ENCODE data around the gene TMF1.

TMF1 gene

DNA sequence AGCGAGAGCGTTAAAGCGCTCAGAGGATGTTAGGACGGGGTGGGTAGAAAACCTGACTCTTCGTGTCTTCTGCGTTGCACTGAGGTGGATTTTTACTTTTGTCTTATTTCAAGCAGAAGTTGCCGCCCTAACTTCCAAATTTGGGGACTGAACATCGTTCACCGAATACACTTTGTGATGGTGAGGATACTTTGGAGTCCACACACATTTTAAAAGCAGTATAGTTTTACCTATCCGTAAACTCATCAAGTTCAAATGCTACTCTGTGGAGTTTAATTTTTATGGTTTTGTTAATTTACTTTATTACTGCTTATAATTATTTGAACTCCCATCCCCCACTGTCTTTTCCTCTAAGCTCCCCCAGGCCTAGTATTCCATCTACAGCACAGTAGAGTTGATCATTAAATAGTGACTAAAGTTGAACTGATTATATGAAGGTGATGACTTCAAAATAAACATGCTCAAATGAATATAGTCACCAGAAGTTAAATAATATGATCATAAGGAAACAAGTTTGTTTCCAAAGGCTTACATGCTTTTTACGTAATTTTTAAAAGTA lies 38.0 kb downstream of the TMF1 start:
- no peak for DNase-seq

DNA sequence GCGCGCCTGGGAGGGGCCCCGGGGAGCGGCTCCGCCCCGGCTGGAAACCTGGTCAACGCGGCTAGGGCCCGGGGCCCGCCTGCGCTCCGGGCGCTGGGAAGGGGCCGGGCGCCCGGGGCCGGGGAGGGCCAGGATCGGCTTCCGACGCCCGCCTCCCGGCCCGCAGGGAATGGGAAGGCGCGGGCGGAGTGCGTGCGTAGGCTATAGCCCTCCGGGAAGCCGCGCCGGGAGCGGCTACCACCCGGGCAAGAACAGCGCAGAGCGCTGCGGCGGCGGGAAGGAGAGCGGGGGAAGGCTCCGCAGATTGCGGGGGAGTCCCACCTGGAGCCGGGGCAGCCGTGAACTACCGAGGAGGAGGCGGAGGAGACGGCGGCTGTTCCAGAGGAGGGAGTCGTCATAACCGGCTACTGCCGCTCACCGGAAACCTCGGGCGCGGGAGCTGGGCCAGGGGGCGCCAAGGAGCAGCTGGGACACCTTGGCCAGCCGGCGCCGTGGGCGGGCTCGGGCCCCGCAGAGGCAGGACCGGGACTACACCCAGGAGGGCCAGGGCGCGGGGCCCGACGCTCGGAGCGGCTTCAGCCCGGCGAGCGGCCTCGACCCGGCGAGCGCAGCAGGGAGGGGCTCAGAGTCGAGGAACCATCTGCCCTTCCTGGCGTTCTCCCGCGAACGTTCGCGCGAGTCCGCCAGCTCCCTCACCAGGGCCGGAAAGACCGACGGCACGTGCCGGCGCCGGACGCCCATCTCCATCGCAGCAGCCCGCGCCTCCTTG lies 38.7 kb downstream of the TMF1 start, which contains the start of gene EOGT:
Gene EOGT, minus strand, starts transcription at position 432 of the 769 bp plus-strand sequence. CDS start 3,838 bp downstream, outside the sequence.
- peak; percentile 12 to 88 (median 71) for DNase-seq

DNA sequence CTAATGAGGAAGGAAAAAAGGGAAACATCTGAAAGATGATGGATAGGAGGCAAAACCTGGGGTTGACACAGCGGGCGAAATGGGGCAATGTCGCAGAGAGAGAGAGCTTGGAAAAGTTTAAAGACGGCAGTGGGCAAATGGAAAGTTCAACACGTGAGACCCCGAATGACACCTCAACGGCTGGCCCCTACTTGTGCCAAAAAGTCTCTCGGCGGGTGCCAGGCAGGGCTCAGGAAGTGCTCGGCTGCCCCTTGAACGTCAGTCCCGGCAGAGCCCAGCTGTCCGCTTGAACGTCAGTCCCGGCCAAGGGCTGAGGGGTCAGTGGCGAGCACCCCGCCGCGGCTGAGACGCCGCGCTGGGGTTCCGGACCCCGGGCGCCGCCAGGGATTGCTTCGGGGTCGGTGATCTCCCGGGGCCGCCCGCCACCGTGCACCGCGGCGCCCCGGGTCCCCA lies 39.3 kb downstream of the TMF1 start:
- peak in 33 of 51 donors; percentile 4 to 58 (median 30) for DNase-seq

GRCh38 chr3:69012100-69012799 lies 39.9 kb downstream of the TMF1 start:
- peak in 5 of 51 donors; percentile 4 to 28 (median 11) for DNase-seq

- DNase-seq: no peak
Measured at GRCh38 chr3:69011096-69011730, 40.9 kb downstream of the TMF1 start.

DNA sequence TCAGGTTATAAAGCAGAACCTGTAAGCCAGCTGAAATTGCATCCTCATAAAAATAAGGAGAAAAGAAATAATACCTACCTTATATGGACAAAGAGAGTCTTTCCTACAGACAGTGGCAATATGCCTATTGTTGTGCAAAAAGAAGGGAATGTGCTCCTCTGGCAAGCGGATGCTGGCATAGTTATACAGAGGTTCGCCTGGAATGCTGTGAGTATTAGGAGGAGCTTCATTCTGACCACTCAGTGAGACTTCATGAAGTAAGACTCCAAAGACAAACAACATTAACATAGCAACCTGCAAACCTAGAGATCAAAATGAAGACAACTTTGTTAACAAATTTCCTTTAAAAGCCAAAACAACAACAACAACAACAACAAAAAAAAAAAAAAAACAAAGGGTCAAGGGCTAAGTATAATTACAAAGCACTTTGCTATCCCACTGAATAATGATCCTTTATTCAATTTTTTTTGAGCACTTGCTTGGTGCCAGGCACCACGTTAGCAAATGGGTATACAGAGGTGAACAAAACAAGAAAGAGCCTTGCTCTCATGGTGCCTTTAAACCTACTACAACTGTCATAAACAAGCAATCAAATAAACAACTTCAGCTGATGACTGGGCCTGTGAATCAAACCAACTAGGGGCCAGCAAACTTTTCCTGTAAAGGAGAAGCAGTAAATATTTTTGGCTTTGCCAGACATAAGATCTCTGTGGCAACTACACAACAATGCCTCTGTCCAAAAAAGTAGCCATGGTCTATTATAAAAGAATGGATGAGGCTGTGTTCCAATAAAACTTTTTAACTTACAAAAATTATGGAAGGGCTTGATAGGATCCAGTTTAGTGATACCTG lies 42.3 kb downstream of the TMF1 start:
- no peak for DNase-seq

GRCh38 chr3:69008980-69009379 lies 43.2 kb downstream of the TMF1 start:
- DNase-seq: no peak

DNA sequence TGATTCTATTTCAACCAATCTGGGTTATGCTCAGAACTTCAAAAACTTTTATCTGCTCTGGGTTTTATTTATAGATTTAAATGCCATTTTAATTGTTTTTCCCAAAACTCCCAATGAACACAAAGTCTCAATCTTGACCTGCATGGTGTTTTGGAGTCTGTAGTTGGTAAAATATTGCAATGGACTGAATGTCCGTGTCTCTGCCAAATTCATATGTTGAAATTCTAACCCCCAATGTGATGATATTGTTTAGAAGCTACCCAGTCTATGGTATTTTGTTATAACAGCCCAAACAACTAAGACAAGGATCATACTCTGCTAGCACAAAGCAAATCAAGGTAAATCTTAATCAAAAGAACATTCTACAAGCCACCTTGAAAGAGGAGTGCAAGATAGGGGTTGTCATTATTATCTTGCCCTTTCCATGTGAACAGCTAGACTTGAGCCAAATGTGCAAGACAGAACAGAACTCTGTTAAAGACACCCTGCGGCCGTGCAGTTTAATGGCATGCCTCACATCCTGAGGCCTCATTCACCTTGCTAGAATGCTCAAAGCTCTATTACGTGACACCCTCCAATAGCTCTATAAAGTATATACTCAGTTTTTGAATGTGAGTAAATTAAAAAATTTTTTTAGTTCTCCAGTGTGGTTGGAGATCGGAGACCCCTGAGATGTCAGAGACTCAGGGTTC lies 46.2 kb downstream of the TMF1 start:
- DNase-seq: no peak

DNA sequence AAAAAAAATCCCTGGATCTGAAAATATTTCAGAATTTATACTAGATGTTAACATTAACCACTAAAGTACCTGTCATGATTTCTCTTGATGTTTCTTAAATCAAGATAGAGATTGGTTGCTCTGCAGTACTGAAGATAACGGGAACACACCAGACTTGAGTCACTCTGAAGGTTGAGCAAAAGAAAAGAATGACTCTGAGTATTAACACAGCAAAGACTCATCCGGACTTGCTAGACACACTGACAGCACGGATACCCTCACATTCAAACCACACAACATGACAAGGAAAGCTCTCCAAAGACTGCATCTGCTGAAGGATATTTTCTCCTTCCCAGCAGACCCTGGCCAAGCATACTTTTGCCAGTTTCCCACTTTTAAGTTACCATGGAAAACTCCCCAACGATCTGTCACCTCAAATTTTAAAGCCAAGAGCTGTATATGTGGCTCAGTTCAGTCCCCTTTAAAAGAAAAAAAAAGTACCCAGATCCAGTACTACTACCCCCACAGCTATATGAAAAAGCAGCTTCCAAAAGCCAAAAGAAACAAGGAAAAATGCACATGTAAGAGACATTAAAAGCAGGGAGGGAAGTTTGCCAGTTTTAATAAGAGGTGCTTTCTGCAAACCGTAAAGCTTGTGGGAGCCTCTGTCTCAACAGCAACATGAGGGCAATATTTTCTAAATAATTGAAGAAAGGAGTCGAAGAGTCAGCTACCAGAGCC lies 46.9 kb downstream of the TMF1 start:
- DNase-seq: no peak

DNA sequence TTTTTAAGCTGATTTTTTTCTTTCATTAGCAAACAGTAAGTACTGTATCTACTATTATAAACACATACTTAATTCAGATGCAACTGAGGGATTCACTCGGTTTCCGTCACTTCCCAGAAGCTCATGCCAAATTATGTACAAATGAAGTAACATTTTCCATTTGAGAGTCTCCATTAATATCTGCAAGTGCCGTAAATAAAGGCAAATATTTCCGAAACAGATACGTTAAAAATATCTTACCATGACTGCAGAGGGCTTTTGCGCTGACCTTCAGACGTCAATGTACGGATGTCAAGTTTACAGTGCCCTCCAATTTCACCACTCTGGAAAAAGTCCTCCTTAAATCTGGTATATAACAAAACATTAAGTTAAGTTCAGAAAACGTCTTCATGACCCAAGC lies 48.0 kb downstream of the TMF1 start:
- DNase-seq: no peak

DNA sequence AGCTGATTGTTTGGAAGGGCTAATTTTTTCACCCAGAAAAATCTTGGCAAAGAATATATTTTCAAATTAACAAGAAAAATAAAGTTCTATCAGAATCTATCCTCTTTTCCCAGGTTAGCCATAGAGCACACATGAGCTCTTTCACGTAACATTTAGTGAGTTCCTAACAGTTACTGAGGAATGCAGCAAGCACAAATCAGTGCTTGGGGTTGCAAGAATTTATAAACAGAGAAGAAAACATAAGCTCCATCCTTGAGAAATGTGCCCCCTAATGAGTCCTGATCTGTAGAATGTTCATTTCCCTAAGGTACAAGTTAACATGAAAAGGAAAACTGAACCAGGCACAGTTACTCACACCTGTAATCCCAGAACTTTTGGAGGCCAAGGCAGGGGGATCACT lies 52.5 kb downstream of the TMF1 start:
- DNase-seq: no peak

- no peak for DNase-seq
Measured at GRCh38 chr3:68999158-68999557, 53.0 kb downstream of the TMF1 start.

DNA sequence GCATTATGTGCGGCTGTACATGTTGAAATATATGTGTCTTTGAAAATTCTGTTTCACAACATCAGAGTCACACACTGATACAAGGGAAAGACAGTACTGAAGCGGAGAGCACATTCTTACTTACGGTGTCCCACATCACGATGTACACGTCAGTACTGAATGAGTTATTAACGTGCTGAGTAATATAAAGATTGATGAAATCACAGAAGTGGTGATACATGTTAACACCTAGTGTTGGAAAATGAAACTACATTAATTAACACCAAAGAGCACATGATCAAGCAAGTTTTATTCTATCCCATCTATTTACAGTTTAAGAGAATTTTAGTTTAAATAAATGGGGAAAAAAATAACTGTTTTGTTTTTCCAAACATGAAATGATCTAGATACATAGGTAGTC lies 54.2 kb downstream of the TMF1 start:
- DNase-seq: no peak

- no peak for DNase-seq
Measured at GRCh38 chr3:68996356-68996995, 55.7 kb downstream of the TMF1 start.

DNA sequence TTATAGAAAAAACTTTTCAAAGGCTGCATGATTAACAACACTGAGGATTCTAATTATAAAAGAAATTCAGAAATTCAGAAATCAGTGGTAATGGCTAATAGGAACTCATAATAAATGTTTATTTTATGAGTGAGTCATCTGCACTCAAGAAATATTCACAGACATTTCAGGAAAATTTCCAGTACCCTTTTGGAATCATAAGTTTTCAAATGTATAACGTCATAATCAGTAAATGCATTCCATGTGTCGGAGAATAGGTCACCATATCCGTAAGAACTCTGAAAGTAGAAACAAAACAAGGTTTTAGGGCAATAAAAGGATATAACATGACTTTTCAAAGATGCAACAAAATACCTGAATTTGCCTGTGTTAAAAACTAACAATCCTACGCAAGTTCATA lies 63.4 kb downstream of the TMF1 start:
- no peak for DNase-seq

DNA sequence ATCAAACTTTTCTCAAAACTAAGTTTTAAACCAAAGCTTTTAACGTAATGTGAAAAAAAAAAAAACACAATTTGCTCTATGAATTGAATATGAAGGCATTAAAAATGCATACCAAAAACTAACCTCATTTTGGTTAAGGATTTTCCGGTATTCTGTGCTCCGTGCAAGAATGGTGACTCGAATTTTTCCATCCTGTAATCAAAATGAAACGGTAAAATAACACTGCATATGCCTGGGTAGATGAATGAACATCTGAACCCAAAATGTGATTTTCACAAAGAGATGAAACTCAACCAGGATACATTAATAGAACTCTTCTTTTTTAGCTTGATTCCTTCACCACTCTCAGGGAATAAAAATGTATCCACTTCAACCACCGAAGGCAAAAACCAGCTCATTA lies 64.8 kb downstream of the TMF1 start:
- no peak for DNase-seq

- DNase-seq: no peak
Measured at GRCh38 chr3:68986496-68987208, 65.5 kb downstream of the TMF1 start.

DNA sequence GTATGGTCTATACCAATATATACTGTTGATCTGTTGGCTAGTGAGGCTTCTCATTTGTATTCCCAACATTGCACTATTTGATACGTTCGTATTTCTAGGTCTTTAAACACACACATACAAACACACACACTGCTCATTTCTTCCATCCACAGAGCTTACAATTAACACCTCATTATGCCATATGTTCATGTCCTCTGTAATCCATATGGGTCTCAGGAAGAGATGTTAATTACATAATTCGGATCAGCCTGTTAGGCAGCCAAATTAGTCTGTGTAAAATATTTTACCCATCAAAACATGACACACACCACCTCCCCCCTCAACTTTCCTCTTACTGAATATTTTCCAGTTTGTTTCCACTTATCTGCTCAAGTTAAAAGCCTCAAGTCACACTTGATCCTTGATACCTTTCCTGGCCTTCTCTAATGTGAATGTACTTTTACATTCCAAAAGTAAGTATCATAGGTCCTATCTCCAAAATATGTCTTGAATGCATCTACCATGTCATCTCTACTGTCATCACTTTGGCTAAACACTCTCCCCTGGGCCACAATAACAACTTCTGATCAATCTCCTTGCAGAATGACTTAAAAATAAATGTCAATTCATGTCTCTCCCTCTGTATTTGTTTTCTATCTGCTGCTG lies 66.9 kb downstream of the TMF1 start:
- DNase-seq: no peak

All from hypothalamus (tissue), 51 donors.